Activated CD4-positive, alpha-beta T cell treated with anti-CD3 and anti-CD28 coated beads, Interleukin-2, amount 10 ng/mL, durations not matched to agents 24 days and 14 days (primary cell): Measurements from ENCODE around the gene TAPT1. TPM values are rescaled to one million over a fixed set of nuclear protein-coding genes. Genes with fewer than 3 reads are reported as not detected.

Experiments
- DNase-seq: peaks from one replicate; pipeline ENCODE4 v3.0.0; 2022
- H3K27ac Mint-ChIP-seq: one replicate; pipeline ENCODE4 v1.8.0; 2022; ENCODE audit warnings: mild to moderate bottlenecking, mixed read lengths
- H3K27me3 Mint-ChIP-seq: one replicate; pipeline ENCODE4 v1.8.0; 2022; ENCODE audit warnings: mixed read lengths
- H3K36me3 Mint-ChIP-seq: one replicate; pipeline ENCODE4 v1.8.0; 2022; ENCODE audit warnings: low read depth, mild to moderate bottlenecking, mixed read lengths
- H3K4me1 Mint-ChIP-seq: one replicate; pipeline ENCODE4 v1.8.0; 2021; ENCODE audit warnings: mixed read lengths
- H3K4me3 Mint-ChIP-seq: one replicate; pipeline ENCODE4 v1.8.0; 2022; ENCODE audit warnings: mild to moderate bottlenecking, moderate library complexity, mixed read lengths
- H3K9me3 Mint-ChIP-seq: one replicate; pipeline ENCODE4 v1.8.0; 2021; ENCODE audit warnings: mixed read lengths
- intact Hi-C: fragments of 100-400 bp; cut with micrococcal nuclease; formaldehyde crosslinking; loops from one replicate; pipeline ENCODE4 v1.15.1; 2023
- total RNA-seq: library from RNA; stranded (reverse); gene quantifications from 2 replicates; pipeline ENCODE4 v1.2.3, GENCODE V29; 2022

TAPT1 gene
- total RNA-seq, 1 donor from 2014 or later = 29.3 TPM

GRCh38 chr4:16259889-16260246 lies 33.6 kb upstream of the TAPT1 start:
- no peaks in the 10 kb centered on the region for H3K27me3 Mint-ChIP-seq
- H3K9me3 Mint-ChIP-seq = peaks cover 6% of the 10 kb centered on the region
- H3K4me3 Mint-ChIP-seq = no peak overlapping the region
- peaks cover 8% of the 10 kb centered on the region for H3K4me1 Mint-ChIP-seq
- H3K36me3 Mint-ChIP-seq = no peaks in the 10 kb centered on the region
- no peak for DNase-seq
- no peak overlapping the region for H3K27ac Mint-ChIP-seq
- intact Hi-C loops = loop anchor here (10.0 kb wide), 1 partner anchor 375 kb away; no protein-coding TSS in a partner anchor

DNA sequence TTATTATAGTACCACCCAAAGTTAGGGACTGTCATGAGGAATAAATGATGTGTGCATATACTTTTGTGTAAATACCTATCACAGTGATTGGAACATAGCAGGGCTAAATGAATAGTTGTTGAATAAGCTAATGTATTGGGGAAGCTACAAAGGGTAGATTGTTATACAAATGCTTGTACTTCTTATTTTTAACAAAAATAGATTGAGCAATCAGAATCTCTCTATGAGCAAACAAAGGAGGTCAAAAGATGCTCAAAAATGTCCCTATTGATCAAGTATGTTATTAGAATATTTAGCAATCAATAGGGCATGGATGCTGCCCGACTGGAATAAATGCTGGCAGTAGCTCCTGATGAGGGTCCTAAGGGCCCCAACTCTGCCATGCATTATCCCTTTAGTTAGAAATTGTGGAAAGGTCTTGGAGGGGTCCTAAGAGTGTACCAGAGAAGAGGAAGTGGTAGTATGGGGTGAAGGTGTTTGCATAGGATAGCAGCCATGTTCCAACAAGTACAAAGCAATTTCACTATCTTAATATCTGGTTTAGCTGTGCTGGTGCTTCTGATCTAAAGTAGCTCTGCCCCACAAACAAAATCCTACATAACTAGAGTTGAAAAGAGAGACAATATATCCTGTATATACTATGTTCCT lies 33.1 kb upstream of the TAPT1 start:
- intact Hi-C loops = no loop called here
- H3K27ac Mint-ChIP-seq = no peak overlapping the region
- peaks cover 6% of the 10 kb centered on the region for H3K9me3 Mint-ChIP-seq
- peaks cover 8% of the 10 kb centered on the region for H3K4me1 Mint-ChIP-seq
- H3K27me3 Mint-ChIP-seq = no peaks in the 10 kb centered on the region
- DNase-seq = no peak
- H3K4me3 Mint-ChIP-seq = no peak overlapping the region
- no peaks in the 10 kb centered on the region for H3K36me3 Mint-ChIP-seq

DNA sequence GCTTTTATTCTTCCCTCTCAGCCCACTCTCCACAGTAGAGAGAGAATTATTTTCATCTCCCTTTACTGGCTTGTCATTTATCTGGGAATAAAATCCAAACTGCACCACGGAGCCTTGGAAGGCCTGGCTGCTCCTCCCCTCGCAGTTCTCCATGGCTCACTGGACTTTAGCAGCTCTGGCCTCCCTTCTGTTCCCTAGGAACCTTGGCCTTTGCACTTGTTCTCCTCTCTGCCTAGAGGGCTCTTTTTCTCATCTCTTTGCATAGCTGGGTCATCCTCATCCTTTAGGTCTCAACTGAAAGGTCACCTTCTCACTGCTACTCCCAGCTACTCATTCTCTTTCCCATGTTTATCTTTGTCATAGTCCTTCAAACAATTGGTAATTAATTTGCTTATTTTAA lies 31.3 kb upstream of the TAPT1 start:
- Mint-ChIP-seq H3K4me1 (peaks cover 8% of the 10 kb centered on the region), H3K27me3 (no peaks in the 10 kb centered on the region), H3K27ac (no peak overlapping the region), H3K4me3 (no peak overlapping the region), H3K9me3 (peaks cover 6% of the 10 kb centered on the region), H3K36me3 (peaks cover 4% of the 10 kb centered on the region)
- intact Hi-C loops = no loop called here
- no peak for DNase-seq

DNA sequence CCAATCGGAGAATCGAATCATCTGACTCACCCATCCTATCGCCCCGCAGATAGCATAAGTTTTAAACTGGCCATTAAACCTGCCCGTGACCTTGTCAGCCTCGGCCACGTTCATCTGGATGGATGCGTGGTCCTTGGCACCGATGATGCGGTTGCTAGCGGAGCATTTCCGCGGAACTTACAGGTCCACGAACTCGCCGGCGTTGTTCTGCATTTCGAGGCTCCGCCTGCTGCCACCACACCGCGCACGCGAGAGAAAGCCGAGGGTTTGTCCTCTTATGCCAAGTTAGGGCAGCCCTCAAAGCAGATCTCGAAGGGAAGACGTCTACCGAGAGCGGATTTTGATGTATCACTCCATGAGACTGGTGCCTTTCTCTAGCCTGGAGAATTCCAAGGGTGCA lies 30.1 kb upstream of the TAPT1 start:
- no peak for DNase-seq
- H3K9me3 Mint-ChIP-seq = peaks cover 6% of the 10 kb centered on the region
- peaks cover 8% of the 10 kb centered on the region for H3K4me1 Mint-ChIP-seq
- intact Hi-C loops = no loop called here
- no peaks in the 10 kb centered on the region for H3K27me3 Mint-ChIP-seq
- H3K36me3 Mint-ChIP-seq = peaks cover 4% of the 10 kb centered on the region
- H3K4me3 Mint-ChIP-seq = no peak overlapping the region
- no peak overlapping the region for H3K27ac Mint-ChIP-seq

GRCh38 chr4:16255730-16256129 lies 29.5 kb upstream of the TAPT1 start:
- peaks cover 8% of the 10 kb centered on the region for H3K4me1 Mint-ChIP-seq
- intact Hi-C loops = no loop called here
- DNase-seq = no peak
- no peaks in the 10 kb centered on the region for H3K27me3 Mint-ChIP-seq
- H3K4me3 Mint-ChIP-seq = no peak overlapping the region
- peaks cover 6% of the 10 kb centered on the region for H3K9me3 Mint-ChIP-seq
- no peak overlapping the region for H3K27ac Mint-ChIP-seq
- H3K36me3 Mint-ChIP-seq = peaks cover 4% of the 10 kb centered on the region

DNA sequence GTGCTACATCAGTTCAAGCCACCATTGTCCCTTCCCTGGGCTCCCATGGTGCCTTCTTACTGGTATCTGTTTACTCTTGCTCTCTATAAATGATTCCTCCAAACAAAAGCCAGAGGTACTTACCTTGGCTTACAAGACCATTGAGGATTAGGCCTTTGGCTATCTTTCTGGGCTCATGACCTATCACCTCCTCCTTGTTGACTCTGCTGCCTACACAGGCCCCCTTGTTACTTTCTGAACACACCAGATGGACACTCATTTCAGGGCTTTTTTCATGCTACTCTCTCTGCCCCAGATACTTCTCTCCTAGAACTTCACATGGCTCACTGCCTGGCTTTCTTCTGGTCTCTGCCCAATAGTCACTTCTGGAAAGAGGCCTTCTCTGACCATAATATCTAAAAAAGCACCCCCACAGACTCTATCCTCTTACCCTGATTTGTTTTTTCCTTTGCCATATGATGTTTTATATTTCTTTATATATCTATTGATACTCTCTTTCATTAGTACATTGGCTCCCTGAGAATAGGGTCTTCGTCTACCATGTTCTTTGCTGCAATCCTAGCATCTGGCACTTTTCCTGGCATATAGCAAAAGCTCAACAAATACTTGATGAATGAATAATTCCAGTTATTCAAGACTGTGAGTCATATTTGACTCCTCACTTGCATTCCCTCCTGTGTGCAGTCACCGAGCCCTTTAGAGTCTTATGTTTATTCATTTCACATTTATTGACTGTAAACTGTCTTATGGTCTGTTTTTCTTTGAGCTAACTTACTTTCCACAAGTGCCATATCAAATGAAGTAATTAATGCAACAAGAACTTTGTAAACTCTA lies 27.1 kb upstream of the TAPT1 start:
- no peak for DNase-seq
- no peaks in the 10 kb centered on the region for H3K27me3 Mint-ChIP-seq
- H3K4me3 Mint-ChIP-seq = no peak overlapping the region
- H3K9me3 Mint-ChIP-seq = peaks cover 6% of the 10 kb centered on the region
- H3K36me3 Mint-ChIP-seq = peaks cover 5% of the 10 kb centered on the region
- peaks cover 2% of the 10 kb centered on the region for H3K4me1 Mint-ChIP-seq
- H3K27ac Mint-ChIP-seq = no peak overlapping the region
- intact Hi-C loops = no loop called here

GRCh38 chr4:16250661-16251365 lies 24.5 kb upstream of the TAPT1 start:
- intact Hi-C loops = no loop called here
- no peak for DNase-seq

DNA sequence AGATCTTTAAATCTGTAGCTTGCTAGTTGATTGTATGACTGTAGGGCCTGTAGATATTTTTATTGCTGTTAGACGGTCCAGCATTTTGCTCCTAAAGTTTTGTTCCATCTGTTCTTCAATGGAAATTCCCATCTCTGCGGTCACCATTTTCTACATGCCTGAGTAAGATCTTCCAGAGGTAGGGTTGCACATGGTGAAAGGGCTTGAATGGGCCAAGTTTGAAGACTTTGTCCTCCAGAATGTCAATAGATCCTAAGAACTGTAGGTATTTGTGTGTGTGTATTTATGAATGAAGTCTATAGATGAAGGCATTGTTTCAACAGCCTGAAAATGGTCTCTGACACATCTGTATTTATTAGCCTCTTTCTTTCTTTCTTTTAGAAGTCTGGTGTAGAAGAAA lies 22.3 kb upstream of the TAPT1 start:
- no peak for DNase-seq
- no peak overlapping the region for H3K4me3 Mint-ChIP-seq
- H3K27me3 Mint-ChIP-seq = no peaks in the 10 kb centered on the region
- intact Hi-C loops = no loop called here
- peaks cover 5% of the 10 kb centered on the region for H3K36me3 Mint-ChIP-seq
- H3K4me1 Mint-ChIP-seq = no peaks in the 10 kb centered on the region
- H3K27ac Mint-ChIP-seq = no peak overlapping the region
- no peaks in the 10 kb centered on the region for H3K9me3 Mint-ChIP-seq

More at GRCh38 chr4:16250661-16251365, 24.5 kb upstream of the TAPT1 start:
- no peak overlapping the region for H3K4me3 Mint-ChIP-seq
- no peaks in the 10 kb centered on the region for H3K9me3 Mint-ChIP-seq
- H3K4me1 Mint-ChIP-seq = peaks cover 2% of the 10 kb centered on the region
- H3K27me3 Mint-ChIP-seq = no peaks in the 10 kb centered on the region
- peaks cover 5% of the 10 kb centered on the region for H3K36me3 Mint-ChIP-seq
- H3K27ac Mint-ChIP-seq = no peak overlapping the region

DNA sequence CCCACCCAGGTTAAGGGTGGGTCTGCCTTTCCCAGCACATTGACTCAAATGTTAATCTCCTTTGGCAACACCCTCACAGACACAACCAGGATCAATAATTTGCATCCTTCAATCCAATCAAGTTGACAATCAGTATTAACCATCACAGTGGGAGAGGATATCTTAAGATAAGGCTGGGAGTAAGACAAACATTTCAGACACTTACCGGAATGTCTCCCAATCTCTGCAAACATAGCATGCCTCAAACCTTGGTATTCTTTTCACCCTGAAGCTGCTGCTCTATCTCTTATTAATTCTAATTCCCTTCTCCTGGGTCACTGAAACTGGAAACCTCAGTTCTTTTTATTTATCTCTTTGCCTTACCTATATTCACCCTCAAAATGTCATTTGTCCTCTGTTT lies 19.0 kb upstream of the TAPT1 start:
- Mint-ChIP-seq H3K36me3 (peaks cover 3% of the 10 kb centered on the region), H3K4me3 (no peak overlapping the region), H3K27ac (no peak overlapping the region), H3K27me3 (no peaks in the 10 kb centered on the region), H3K4me1 (no peaks in the 10 kb centered on the region), H3K9me3 (no peaks in the 10 kb centered on the region)
- no peak for DNase-seq
- intact Hi-C loops = no loop called here

DNA sequence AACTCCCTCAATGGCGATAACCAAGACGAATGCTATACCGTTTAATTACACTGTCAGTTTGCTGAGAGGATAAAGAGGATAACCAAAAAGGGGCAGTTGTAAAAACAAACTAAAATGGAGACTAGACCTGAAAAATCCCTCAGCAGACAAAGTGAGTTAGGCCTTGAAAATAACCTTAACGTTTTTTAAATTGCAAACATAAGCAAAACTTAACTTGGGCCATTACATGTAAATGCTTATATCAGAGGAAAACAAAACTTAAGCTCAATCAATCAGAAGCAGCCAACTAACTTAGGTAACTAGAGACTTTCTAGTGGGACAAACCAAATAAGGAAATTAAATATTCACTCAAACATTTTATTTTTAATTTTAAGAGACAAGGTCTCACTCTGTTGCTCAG lies 17.0 kb upstream of the TAPT1 start:
- intact Hi-C loops = no loop called here
- Mint-ChIP-seq H3K4me3 (no peak overlapping the region), H3K36me3 (peaks cover 2% of the 10 kb centered on the region), H3K27me3 (no peaks in the 10 kb centered on the region), H3K4me1 (no peaks in the 10 kb centered on the region), H3K27ac (no peak overlapping the region), H3K9me3 (no peaks in the 10 kb centered on the region)
- no peak for DNase-seq

- Mint-ChIP-seq H3K9me3 (no peaks in the 10 kb centered on the region), H3K4me3 (no peak overlapping the region), H3K36me3 (peaks cover 2% of the 10 kb centered on the region), H3K4me1 (no peaks in the 10 kb centered on the region), H3K27ac (no peak overlapping the region), H3K27me3 (no peaks in the 10 kb centered on the region)
- intact Hi-C loops = no loop called here
- no peak for DNase-seq
These were observed 14.0 kb upstream of the TAPT1 start for GRCh38 chr4:16240300-16240699.

- Mint-ChIP-seq H3K4me3 (no peak overlapping the region), H3K27ac (no peak overlapping the region), H3K4me1 (no peaks in the 10 kb centered on the region), H3K9me3 (no peaks in the 10 kb centered on the region), H3K27me3 (peaks cover 6% of the 10 kb centered on the region), H3K36me3 (peaks cover 2% of the 10 kb centered on the region)
- intact Hi-C loops = no loop called here
- no peak for DNase-seq
These were observed 12.8 kb upstream of the TAPT1 start for GRCh38 chr4:16239086-16239485.

DNA sequence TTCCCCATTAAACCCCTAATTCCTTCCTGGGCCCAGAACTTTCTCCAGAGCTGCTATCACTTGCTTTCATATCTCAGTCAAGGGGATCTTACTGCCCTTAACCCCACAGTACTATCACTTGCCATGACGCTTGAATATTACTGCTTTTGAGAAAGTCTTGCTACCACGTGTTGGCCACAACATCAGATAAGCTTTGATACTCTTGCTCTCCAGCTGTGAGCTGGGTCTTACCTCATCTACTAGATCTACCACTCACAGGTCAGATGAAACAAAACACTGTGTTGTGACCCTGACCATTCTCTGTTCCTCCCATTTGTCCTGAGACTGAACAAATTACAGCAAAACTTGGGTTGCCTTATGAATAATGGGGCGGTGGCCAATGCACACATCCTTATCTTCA lies 12.1 kb upstream of the TAPT1 start:
- no peak overlapping the region for H3K4me3 Mint-ChIP-seq
- no peak for DNase-seq
- no peaks in the 10 kb centered on the region for H3K9me3 Mint-ChIP-seq
- no peaks in the 10 kb centered on the region for H3K4me1 Mint-ChIP-seq
- peaks cover 6% of the 10 kb centered on the region for H3K27me3 Mint-ChIP-seq
- no peak overlapping the region for H3K27ac Mint-ChIP-seq
- peaks cover 2% of the 10 kb centered on the region for H3K36me3 Mint-ChIP-seq
- intact Hi-C loops = no loop called here

GRCh38 chr4:16237715-16238114 lies 11.4 kb upstream of the TAPT1 start:
- intact Hi-C loops = no loop called here
- Mint-ChIP-seq H3K36me3 (no peaks in the 10 kb centered on the region), H3K4me1 (no peaks in the 10 kb centered on the region), H3K4me3 (no peak overlapping the region), H3K27ac (no peak overlapping the region), H3K27me3 (peaks cover 6% of the 10 kb centered on the region), H3K9me3 (no peaks in the 10 kb centered on the region)
- DNase-seq = no peak
